Measurements from ENCODE around the gene MON2.

MON2 gene

GRCh38 chr12:62584619-62585018 is 118.0 kb downstream of the MON2 start:
- no peak for TF ChIP-seq REST (IDR thresholded peaks at IDR 0.05; ENCODE audit: insufficient read depth in 1 of 2, low read depth in 2 of 2, low read length in 2 of 2)
- TF ChIP-seq SIN3A (IDR thresholded peaks at IDR 0.05; ENCODE audit: borderline replicate concordance, insufficient read depth, low read length), result no peak
- no peak for TF ChIP-seq FOXP2 (optimal IDR thresholded peaks at IDR 0.05; ENCODE audit: borderline replicate concordance, extremely low read depth, extremely low read length, insufficient read depth)

- no peak for TF ChIP-seq FOXP2 (optimal IDR thresholded peaks at IDR 0.05; ENCODE audit: borderline replicate concordance, extremely low read depth, extremely low read length, insufficient read depth)
- no peak for TF ChIP-seq TAF1 (IDR thresholded peaks at IDR 0.05; ENCODE audit: borderline replicate concordance, insufficient read depth, low read length)
- no peak for TF ChIP-seq SIN3A (IDR thresholded peaks at IDR 0.05; ENCODE audit: borderline replicate concordance, insufficient read depth, low read length)
- TF ChIP-seq REST (IDR thresholded peaks at IDR 0.05; ENCODE audit: insufficient read depth in 1 of 2, low read depth in 2 of 2, low read length in 2 of 2), result no peak
- TF ChIP-seq POLR2AphosphoS5 (IDR thresholded peaks at IDR 0.05; ENCODE audit: low read depth, low read length), result no peak
These were observed 120.2 kb downstream of the MON2 start for GRCh38 chr12:62586850-62587249.

GRCh38 chr12:62588916-62589315 is 122.3 kb downstream of the MON2 start:
- TF ChIP-seq FOXP2 (optimal IDR thresholded peaks at IDR 0.05; ENCODE audit: borderline replicate concordance, extremely low read depth, extremely low read length, insufficient read depth), result no peak
- TF ChIP-seq REST (IDR thresholded peaks at IDR 0.05; ENCODE audit: insufficient read depth in 1 of 2, low read depth in 2 of 2, low read length in 2 of 2), result no peak
- no peak for TF ChIP-seq POLR2AphosphoS5 (IDR thresholded peaks at IDR 0.05; ENCODE audit: low read depth, low read length)
- no peak for TF ChIP-seq TAF1 (IDR thresholded peaks at IDR 0.05; ENCODE audit: borderline replicate concordance, insufficient read depth, low read length)
- TF ChIP-seq SIN3A (IDR thresholded peaks at IDR 0.05; ENCODE audit: borderline replicate concordance, insufficient read depth, low read length), result no peak

- no peak for TF ChIP-seq FOXP2 (optimal IDR thresholded peaks at IDR 0.05; ENCODE audit: borderline replicate concordance, extremely low read depth, extremely low read length, insufficient read depth)
- TF ChIP-seq POLR2AphosphoS5 (IDR thresholded peaks at IDR 0.05; ENCODE audit: low read depth, low read length), result no peak
- no peak for TF ChIP-seq TAF1 (IDR thresholded peaks at IDR 0.05; ENCODE audit: borderline replicate concordance, insufficient read depth, low read length)
- TF ChIP-seq REST (IDR thresholded peaks at IDR 0.05; ENCODE audit: insufficient read depth in 1 of 2, low read depth in 2 of 2, low read length in 2 of 2), result no peak
- no peak for TF ChIP-seq SIN3A (IDR thresholded peaks at IDR 0.05; ENCODE audit: borderline replicate concordance, insufficient read depth, low read length)
These were observed 130.6 kb downstream of the MON2 start for GRCh38 chr12:62597253-62597652.

- TF ChIP-seq REST (IDR thresholded peaks at IDR 0.05; ENCODE audit: insufficient read depth in 1 of 2, low read depth in 2 of 2, low read length in 2 of 2), result no peak
- no peak for TF ChIP-seq TAF1 (IDR thresholded peaks at IDR 0.05; ENCODE audit: borderline replicate concordance, insufficient read depth, low read length)
- TF ChIP-seq SIN3A (IDR thresholded peaks at IDR 0.05; ENCODE audit: borderline replicate concordance, insufficient read depth, low read length), result no peak
- TF ChIP-seq FOXP2 (optimal IDR thresholded peaks at IDR 0.05; ENCODE audit: borderline replicate concordance, extremely low read depth, extremely low read length, insufficient read depth), result no peak
- no peak for TF ChIP-seq POLR2AphosphoS5 (IDR thresholded peaks at IDR 0.05; ENCODE audit: low read depth, low read length)
These were observed 132.2 kb downstream of the MON2 start for GRCh38 chr12:62598846-62599245.

Measured in PFSK-1 (cell line).